Measurements from ENCODE around the gene SRPRB.
"Not testable (repeated sequence)": the region's sequence is repeated elsewhere in the genome, so short reads cannot be mapped to it uniquely, and the experiment has no call there.

Gene SRPRB

DNA sequence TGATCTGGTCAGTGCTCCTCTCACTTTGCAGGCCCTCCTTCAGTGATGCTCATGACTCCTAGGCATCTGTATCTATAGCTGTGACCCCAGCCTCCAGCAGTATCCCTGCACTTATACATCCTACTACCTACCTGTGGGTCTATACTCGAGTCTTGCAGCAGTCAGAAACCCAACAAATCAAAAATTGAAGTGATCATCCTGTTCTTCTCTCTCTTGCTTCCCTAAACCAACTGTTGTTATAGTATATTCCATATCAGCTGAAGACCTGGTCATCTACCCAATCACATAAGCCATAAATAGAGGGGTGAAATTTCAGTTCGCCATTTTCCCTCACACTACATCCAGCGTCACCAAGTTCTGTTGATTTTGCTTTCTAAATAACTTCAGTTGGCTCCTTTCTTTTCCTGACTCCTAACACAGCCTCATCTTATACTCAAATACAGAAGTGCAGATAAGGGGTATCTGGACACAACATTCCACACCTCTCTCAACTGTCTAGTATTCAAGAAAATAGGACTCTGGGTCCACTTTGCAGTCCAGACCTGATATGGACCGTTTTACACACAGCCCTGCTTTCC, 25.9 kb upstream of the SRPRB start:
- no peak for DNase-seq

DNA sequence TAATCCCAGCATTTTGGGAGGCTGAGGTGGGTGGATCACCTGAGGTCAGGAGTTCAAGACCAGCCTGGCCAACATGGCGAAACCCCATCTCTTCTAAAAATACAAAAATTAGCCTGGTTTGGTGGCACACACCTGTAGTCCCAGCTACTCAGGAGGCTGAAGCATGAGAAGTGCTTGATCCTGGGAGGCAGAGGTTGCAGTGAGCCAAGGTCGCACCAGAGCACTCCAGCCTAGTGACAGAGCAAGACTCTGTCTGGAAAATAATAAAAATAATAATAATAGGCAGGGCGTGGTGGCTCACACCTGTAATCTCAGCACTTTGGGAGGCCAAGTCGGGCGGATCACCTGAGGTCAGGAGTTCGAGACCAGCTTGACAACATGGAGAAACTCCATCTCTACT, 24.9 kb upstream of the SRPRB start:
- DNase-seq = not testable (repeated sequence)

DNA sequence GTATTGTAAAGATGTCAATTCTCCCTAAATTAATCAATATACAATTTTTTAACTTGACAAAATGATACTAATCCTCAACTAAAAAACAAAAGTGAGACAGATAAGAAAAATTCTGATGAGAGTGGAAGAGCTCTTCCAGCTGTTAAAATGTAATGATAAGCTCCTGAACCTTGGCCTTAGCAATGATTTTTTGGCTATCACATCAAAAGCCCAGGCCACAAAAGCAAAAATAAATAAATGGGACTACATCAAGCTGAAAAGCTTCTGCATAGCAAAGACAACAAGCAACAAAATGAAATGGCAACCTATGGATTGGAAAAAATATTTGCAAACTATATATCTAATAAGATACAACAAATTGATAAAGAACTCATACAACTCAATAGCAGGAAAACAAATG, 24.0 kb upstream of the SRPRB start:
- no peak for DNase-seq

DNA sequence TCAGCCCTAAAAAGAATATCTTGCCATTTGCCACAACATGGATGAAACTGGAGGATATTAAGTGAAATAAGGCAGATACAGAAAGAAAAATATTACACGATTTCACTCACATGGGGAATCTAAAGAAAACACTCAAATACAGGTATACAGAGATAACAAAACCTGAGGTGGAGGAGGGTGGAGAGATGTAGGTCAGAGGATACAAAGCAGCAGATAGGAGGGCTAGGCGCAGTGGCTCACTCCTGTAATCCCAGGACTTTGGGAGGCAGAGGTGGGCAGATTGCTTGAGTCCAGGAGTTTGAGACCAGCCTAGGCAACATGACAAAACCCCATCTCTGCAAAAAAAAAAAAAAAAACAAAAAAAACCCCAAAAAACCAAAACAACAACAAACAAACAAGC, 23.2 kb upstream of the SRPRB start:
- no peak for DNase-seq

GRCh38 chr3:133783762-133784161, 21.9 kb upstream of the SRPRB start:
- DNase-seq = no peak

GRCh38 chr3:133788024-133788423, 17.6 kb upstream of the SRPRB start:
- no peak for DNase-seq

GRCh38 chr3:133792171-133792763, 13.3 kb upstream of the SRPRB start:
- no peak for DNase-seq

DNA sequence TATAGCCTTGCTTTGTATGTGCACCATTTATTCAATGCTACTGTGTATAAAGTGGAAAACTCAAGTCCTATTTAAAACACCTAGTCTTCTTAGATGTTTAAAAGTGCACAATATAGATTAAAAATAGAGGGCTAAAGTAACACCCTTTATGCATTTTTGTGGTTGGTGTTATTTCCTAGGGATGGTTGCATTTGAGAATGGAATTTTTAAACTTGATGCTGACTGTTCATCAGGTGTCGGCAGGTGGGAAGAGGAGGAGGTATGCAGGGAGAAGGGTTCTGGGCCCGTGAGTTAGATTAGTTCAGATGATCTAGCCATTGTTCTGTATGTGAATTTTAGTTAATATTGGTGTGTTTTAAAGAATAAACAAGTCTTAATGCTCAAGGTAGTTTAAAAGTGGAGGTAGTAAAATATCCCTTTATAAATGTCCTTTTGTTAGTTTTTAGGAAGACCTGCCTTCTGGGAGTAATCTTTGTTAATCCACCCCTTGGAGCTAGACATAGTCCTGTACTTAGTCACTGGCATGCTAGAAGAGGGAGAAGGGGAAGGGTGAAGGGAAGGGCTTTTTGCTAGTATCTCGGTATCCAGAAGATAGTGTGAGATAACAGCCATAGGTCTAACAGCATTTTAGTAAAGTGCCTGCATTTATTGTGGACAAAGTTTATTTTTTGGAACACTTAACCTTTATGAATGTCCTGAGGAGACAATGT, 8.1 kb upstream of the SRPRB start:
- DNase-seq = no peak

DNA sequence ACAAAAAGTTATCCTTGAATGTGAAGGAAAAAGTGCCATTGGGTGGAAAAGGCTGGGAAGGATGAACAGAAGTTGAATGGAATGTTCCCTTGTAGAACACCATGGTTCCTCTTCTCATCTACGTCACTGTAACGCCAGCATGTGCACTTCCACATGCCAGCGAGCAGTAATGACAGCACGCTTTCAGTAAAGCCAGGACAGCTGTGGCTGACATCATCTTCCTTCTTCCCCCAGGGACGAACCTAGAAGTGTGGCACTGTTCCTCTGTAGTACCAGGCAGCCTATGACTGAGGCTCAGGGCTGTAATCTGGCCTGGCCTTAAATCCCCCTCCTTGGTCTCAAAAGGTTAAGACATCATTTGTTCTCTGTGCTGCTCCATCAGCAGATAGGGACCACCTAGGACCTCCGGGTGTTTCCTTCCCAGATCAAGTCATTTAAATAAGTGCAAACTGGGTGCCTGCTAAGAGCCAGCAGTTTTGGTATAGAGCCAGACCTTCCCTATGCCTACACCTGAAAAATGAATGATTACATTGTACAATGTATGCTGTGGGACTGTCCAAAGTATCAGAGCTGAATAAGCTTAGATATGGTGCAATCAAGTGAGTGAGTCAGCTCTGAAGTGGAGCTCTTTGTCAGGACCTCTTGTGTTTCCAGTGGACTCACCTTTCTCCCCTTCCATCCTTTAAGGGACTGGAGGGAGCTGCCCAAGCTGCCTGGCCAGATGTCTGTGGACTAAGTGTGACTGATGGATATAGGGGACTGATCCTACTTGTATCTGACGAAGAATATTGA, 5.6 kb upstream of the SRPRB start:
- DNase-seq = no peak

DNA sequence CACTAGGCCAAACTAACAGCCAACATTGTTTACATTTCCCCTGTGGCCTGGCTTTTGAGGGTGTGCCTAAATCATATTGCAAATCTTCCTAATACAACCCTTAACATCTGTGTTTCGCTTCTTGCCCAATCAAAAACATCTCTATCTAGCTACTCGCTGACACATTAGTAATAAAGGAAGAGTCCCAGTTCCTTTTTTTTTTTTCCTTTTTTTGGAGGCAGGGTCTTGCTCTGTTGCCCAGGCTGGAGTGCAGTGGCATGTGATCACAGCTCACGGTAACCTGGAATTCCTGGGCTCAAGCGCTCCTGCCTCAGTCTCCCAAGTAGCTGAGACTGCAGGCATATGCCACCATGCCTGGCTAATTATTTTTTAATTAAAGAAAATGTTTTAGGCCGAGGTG, 2.1 kb upstream of the SRPRB start:
- DNase-seq = no peak

GRCh38 chr3:133804896-133805295, 719 bp upstream of the SRPRB start:
- DNase-seq = no peak

DNA sequence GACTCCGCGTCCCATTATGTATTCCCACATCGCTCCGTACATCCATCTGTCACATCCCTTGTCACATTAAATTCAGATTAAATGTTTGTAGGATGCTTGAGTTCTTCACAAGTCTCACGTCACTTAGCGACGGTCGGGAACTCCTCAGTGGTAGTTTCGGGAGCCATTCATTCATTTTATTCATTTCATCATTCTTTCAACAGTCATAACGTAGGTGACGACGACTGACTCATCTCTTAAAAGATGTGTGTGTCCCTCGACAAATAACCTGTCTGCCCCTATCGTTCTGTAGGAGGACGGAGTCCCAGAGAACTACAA, 272 bp upstream of the SRPRB start:
- no peak for DNase-seq

GRCh38 chr3:133812872-133813271, 7.3 kb downstream of the SRPRB start:
- no peak for DNase-seq

DNA sequence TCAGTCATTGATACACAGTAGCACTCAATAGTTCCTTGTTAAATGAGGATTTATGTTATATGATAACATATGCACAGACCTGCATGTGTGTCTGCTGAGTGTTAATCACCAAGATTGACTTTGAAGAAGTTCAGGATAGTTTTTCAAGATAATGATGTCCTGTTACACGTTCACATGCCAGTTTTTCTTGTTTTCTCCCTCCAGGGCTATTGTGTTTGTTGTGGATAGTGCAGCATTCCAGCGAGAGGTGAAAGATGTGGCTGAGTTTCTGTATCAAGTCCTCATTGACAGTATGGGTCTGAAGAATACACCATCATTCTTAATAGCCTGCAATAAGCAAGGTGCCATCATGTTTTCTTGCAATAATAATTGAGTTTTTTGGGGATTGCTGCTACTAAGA, 9.8 kb downstream of the SRPRB start:
- no peak for DNase-seq

DNA sequence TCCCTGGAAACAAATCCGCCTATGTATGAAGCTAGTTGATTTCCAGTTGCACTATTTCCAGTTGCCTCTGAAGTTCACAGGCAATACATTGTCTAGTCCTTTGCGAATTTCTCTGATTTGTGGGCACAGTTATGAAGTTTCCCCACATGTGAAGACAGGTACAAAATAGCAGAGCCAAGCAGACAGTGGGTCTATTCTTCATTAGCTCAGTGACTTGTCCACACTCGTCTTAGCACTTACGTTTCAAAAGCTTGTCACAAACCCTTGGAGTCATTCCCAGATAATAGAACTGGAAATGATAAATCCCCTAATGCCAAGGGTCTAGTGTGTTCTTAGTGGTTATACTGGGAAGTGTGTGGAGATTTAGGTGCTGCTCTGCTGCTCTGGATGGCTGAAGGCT, 14.5 kb downstream of the SRPRB start:
- no peak for DNase-seq

- DNase-seq = no peak
Observed at GRCh38 chr3:133820889-133821675, 15.5 kb downstream of the SRPRB start.

GRCh38 chr3:133821767-133822638, 16.4 kb downstream of the SRPRB start:
- DNase-seq = no peak

DNA sequence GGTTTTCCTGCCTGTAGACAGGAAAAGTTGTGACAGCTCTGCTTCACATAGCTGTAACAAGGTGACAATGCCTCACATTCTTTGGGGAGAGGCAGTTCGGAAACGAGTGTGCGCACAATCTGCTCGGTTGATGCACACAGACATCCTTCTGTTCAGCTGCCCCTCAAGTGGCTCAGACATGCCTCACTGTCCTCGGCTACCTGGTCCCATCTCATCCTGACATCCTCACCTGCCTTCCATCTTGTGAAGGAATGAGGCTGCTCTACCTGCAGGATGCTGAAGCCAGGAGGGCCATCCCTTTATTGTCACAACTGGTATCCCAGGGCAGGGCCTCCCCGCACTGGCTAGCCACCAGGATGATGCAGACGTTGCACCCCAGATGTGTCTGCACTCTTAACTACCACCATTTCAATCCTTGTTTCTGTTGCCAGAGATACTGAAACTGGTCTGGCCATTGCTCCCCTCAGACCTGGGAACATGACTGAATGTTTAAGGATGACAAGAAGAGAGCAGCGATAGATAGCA, 19.4 kb downstream of the SRPRB start:
- DNase-seq = no peak

DNA sequence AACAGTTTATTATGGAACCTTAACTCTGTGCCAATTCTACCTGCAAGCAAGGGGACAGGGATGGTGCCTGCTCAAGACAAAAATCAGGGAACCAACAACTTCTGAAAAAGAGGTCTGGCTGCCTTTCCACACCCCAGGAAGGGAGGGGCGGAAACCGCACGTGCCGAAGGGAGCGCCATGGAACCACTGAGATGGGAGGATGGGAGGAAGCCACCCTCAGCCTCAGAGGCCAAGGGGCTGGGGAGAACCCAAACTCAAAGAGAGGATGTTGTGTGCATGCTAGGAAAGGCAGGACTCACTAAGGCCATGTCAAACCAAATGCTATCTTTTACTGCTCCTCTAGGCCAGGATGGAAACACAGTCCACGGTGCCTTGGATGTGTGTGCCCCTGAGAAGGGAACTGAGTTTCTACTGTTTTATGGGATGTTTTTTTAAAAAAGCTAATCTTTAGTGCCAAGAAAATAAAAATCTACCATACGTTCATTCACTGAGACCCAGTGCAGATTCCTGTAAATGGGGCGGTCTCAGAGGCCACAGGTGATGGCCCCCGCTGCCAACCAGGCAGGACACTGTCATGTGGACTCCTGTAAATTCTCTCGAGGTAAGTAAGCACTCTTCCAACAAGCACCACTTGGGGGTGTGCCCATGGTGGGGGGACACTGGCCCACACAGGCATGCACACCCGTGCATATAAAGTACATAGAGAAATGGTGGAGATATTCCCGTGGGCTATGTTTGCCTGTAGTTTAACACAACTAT, 20.5 kb downstream of the SRPRB start:
- DNase-seq = no peak

DNA sequence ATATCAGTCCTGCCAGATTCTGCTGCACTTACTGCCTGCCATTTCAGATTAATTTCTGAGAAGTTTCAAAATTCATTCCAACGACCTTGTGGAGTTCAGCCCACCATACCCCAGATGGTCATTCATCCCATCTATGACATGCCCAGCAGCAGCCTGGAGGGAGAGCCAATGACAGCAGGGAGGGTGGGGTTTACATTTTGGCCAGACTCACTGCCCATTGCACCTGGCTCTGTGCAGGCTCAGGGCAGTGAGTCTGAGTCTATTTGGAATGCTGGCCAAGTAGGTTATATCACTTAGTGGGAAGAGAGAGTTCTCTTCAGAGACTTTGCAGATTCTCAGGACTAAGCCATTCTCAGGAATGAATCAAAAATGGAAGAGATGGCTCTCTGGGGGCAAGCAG, 21.5 kb downstream of the SRPRB start:
- no peak for DNase-seq

GRCh38 chr3:133827684-133828083, 22.1 kb downstream of the SRPRB start:
- no peak for DNase-seq

All from CD4-positive, alpha-beta T cell treated with Interleukin-21 for 1 hour (primary cell).